HG03442 (cell line): ENCODE results near the gene SLC16A11.

Source experiments
- ATAC-seq: cut with Tn5 transposase; IDR thresholded peaks from one replicate; pipeline ENCODE4 v1.9.1; 2021; ENCODE audit warnings: mild to moderate bottlenecking, moderate library complexity; ENCODE audit not compliant: unreplicated experiment

SLC16A11 gene

GRCh38 chr17:7027335-7027734, 16.6 kb downstream of the SLC16A11 start:
- ATAC-seq, result no peak

DNA sequence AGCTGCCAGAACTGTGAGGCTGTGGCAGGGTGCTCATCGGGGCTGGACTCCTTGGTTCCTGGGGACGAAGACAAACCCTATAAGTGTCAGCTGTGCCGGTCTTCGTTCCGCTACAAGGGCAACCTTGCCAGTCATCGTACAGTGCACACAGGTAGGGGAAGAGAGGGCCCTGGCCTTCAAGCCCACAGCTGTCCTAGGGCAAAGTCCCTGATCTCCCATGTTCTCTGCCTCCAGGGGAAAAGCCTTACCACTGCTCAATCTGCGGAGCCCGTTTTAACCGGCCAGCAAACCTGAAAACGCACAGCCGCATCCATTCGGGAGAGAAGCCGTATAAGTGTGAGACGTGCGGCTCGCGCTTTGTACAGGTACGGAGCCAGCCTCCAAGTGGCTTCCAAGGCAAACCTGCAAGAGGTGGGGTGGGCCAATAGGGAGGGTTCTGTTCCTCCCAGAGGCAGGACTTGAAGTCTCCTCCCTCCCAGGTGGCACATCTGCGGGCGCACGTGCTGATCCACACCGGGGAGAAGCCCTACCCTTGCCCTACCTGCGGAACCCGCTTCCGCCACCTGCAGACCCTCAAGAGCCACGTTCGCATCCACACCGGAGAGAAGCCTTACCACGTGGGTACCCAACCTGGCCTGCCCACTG, 17.3 kb downstream of the SLC16A11 start:
- ATAC-seq, result no peak

DNA sequence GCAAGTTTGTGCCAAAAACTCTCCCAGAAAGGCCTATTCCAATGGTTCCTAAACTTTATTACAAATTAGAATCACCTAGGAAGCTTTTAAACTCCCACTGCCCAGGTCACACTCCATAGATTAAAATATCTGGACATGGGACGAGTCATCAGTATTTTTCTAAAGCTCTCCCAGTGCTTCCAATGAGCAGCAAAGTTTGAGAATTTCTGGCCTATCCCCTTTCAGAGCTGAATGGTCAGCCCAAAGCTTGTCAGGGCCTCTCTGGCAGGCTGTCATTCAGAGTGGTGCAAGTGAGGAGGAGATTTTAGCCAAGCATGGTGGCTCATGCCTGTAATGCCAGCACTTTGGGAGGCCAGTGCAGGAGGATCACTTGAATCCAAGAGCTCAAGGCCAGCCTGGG, 18.6 kb downstream of the SLC16A11 start:
- ATAC-seq, result no peak

GRCh38 chr17:7024402-7024785, 19.5 kb downstream of the SLC16A11 start:
- ATAC-seq, result no peak

DNA sequence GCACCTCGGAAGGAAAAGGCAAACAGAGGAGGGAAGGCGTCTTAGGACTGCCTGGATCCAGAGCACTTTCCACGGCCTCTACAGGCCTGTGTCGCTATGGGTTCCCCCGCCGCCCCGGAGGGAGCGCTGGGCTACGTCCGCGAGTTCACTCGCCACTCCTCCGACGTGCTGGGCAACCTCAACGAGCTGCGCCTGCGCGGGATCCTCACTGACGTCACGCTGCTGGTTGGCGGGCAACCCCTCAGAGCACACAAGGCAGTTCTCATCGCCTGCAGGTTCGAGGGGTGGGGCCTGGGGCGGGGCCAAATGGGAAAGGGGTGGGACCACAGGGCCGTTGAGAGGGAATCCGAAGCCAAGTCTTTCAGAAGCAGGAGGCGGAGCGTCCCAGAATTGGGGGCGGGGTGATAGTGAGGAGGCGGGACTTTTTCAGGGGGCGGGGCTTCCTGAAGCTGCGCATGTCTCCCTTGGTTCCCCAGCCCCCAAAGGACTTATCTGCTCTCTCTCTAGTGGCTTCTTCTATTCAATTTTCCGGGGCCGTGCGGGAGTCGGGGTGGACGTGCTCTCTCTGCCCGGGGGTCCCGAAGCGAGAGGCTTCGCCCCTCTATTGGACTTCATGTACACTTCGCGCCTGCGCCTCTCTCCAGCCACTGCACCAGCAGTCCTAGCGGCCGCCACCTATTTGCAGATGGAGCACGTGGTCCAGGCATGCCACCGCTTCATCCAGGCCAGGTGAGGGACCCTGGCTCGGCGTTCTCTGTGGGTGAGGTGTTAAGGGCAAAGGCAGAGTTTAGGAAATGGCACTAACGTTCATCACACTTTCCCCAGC, 20.1 kb downstream of the SLC16A11 start:
- peak; percentile 46 for ATAC-seq

GRCh38 chr17:7022781-7023571, 20.9 kb downstream of the SLC16A11 start, which contains the start of gene BCL6B:
Gene BCL6B (plus strand): TSS chr17:7023050. CDS start chr17:7023672, 622 bp downstream.
- no peak for ATAC-seq

DNA sequence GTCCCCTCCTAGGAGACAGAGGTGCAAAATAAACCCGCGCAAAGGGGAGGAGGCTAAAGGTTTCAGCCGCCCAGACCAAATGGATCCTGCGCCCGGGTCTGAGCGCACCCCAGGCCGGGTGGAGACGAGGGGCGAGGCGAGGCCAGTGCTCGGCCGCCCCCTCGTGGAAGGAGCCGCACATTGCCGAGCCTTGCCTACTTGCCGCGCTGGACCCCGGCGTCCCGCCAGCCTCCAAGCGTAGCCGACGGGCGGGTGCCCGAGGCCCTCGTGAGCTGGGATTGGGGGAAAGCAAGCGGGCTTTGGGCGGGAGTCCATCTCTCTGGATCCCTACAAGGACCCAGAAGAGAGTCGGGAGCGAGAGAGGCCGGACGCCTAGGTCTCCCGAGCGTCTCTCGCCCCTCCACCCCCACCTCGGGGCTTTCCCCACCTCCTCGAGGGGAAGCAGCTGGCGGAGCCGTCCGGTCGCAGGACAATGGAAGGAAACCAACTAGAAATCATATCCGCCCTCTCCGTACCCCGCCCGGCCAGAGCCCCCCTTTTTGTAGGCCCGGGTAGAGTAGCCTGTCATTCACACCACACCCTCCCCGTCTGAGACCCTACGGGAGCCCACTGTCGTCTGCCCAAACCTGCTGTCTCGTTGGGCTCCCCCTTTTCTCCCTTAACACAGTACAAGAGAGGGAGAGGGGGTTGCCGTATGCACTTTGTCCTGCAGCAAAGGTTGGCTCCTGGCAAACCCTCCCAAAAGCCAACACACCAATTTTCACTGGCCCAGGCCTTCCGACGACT, 21.7 kb downstream of the SLC16A11 start:
- ATAC-seq, result peak; percentile 64

DNA sequence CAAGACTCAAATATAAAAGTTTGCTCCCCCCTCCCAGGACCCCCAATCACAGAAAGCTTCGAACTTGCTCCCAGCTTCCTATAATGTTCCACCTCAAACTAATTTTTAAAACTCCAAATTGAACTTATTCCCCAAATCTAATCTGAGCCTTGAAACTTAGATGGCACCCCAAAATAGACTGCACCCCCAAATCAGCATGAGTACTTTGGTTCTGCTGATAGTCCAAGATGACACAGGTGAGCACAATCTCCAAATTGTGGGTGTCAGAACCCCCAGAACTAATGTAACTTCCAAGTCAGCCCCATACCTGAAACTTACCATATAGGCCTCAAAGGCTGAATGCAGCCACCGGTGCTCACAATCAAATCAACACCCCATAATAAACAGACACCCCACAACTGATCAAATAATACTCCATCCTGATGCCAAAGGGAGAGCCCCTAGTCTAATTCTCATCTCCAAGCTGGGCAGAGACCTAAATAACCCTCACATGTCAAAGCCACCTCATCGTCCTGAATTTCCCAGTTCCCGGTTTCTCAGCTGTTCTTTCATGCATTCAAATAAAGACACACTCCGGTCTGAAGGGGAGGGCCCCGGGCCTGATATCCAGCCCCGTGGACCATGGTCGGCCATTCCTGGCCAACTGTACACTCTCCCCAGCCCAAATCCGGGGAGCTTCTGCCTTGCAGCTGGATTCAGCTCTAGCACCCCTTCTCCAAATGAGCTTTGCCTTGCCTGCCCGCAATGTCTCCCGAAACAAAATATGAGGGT, 22.8 kb downstream of the SLC16A11 start:
- ATAC-seq, result no peak

GRCh38 chr17:7019839-7020519, 23.9 kb downstream of the SLC16A11 start:
- ATAC-seq, result no peak

GRCh38 chr17:7019367-7019766, 24.5 kb downstream of the SLC16A11 start:
- no peak for ATAC-seq

- ATAC-seq, result no peak
These were observed 25.4 kb downstream of the SLC16A11 start for GRCh38 chr17:7018331-7018964.

DNA sequence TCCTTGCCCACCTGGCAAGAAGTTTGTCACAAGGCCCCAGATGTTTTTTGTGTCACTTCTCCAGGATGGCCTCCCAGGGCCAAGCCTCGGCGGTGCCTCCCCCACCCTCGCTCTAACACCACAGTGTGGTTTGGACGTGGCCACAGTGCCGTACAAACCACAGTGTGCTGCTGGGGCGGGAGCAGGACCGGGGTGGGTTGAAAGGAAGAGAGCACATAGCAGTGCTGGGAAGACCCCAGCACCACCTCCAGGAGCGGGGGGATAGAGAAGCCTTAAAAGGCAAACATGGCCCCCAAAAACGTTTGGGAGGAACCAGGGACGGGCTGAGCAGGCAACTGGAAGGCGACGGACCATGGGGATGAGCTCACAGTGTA, 26.1 kb downstream of the SLC16A11 start:
- ATAC-seq, result no peak

DNA sequence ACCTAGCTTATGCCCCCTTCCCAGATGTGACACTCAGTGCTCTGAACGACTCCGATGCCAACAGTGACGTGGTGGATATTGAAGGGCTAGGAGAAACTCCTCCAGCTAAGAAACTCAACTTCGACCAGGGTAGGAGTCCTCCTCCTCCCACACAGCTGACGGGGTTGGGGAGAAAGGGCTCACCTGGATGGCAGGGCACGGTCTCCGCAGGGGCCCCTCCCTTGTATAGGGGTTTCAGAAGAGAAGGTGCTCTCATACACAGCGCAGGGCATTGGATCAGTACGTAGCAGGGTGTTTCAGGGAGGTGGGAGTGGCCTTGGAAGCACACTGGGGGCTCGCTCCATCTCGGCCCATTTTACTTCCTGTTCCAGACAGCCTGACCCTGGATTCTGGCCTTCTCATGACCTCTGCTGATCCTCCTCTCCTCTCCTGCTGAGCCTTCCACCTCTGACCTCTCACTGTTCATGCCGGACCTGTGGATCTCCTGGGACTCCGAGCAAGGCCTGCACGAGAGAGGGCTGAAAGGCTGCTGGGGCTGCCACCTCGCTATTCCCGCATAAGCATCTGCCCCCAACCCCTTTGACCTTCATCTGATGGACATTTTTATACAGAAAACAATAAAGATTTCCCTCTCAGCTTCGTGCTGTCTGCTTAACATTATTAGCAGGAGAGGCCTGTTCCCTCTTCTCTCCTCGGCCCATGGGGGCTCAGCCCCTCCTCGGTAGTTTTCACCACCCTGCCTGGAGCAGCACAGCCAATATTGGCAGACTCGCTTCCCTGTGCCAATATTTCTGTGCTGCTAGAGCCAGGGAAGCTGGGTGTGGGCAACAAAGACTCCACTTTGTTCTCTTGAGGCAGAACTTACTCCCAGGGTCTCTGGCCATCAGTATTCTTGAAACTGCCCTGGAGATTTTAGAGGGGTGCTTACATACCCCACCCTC, 26.7 kb downstream of the SLC16A11 start:
- no peak for ATAC-seq

DNA sequence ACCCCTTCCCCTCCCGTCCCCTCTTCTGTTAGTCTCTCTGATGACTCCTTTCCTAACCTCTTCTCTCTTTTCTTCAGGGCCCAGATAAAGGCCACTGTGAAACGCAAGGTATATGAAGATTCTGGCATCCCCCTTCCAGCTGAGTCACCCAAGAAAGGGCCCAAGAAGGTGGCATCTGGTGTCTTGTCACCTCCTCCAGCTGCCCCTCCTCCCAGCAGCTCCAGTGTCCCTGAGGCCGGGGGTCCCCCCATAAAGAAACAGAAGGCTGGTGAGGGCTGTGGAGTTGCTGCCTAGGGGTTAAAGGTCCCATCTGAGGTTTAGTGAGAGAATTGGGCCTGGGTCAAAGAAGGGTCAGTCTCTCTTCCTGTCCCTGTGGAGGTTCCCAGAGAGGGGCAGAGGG, 27.5 kb downstream of the SLC16A11 start:
- no peak for ATAC-seq

DNA sequence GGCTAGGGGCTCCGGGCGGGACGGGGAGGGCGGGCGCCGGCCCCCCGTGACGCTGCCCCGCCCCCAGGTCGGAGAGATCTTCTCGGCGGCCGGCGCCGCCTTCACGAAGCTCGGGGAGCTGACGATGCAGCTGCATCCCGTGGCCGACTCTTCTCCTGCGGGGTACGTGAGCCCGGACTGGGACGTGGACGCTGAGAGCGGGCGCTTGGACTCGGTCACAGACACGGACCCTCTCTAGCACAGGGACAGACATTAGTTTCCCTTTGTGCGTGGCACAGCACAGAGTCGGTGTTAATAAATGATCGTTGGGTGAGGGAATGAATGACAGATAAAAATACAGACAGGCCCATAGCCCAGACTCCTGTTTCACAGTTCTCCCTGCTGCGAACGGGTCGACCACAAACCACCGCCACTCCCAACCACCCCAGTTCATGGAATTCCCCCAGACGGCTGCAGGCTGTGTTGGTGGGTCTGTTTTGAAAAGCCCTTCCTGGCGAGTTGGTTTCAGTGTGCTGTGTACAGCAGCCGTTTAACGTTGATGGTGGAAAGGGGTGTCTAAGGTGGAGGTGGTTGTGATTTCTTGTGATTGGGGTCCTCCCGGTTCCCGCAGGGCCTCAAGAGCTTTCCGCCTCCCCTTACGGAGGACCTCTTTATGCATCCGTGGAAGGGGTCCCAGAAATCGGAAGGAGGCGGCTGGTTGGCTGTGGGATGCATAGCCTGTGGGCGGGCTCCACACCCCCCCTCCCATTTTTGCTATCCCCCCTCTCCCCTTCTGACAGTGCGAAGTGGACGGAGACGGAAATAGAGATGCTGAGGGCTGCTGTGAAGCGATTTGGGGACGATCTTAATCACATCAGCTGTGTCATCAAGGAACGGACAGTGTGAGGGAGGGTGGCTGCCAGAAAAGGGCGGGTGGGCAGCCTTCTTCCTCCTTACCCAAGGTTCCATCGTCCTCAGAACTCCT, 28.6 kb downstream of the SLC16A11 start:
- ATAC-seq, result peak; percentile 8

DNA sequence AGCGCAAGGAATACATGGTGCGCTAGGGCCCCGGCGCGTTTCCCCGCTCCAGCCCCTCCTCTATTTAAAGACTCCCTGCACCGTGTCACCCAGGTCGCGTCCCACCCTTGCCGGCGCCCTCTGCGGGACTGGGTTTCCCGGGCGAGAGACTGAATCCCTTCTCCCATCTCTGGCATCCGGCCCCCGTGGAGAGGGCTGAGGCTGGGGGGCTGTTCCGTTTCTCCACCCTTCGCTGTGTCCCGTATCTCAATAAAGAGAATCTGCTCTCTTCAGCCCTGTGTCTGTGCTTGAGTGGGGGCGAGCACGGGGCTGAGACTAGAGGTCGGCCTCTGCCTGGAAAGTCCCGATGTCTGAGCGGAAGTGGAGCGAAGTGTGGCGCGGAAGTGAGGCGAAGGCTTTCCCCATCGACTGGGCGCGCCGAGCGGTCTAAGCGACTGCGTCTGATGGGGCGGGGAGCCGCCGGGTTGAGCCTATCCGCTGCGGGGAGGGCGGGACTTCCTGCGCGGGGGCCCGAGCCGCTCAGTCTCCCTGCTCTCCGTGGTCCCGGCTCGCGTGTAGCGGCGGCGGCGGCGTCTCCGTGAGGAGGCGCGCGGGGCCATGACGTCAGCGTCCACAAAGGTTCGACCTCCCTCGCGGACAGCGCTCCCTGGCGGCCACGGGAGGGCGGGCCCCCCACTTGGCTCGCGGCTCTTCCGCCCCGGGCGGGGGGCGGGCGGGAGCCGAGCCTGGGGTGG, 29.5 kb downstream of the SLC16A11 start:
- ATAC-seq, result peak; percentile 75
